ENCODE data around the gene HTR3D.

DNA sequence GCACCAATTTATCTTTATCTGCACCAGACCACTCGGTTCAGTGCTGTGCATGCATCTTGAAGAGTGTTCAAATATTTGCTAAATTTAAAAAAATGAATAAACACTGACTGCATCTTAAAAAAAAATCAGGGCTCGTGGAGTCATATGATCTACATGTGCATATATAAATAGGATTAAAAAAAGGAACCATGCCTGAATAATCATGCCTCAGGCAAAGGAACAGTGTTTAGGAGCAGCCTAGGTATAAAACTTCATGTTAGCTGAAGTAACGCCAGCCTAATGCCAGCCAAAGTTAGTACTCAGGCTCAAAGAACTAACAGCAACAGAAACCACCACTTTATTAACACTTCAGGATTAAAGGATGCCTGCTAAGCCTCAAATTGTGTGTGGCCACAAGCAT, 23.4 kb upstream of the HTR3D start:
- TF ChIP-seq POLR2AphosphoS5 (IDR thresholded peaks at IDR 0.05; ENCODE audit: low read depth, low read length) (no peak), SIN3A (IDR thresholded peaks at IDR 0.05; ENCODE audit: borderline replicate concordance, insufficient read depth, low read length) (no peak), TAF1 (IDR thresholded peaks at IDR 0.05; ENCODE audit: borderline replicate concordance, insufficient read depth, low read length) (no peak)
- TF ChIP-seq, protein P1, sequence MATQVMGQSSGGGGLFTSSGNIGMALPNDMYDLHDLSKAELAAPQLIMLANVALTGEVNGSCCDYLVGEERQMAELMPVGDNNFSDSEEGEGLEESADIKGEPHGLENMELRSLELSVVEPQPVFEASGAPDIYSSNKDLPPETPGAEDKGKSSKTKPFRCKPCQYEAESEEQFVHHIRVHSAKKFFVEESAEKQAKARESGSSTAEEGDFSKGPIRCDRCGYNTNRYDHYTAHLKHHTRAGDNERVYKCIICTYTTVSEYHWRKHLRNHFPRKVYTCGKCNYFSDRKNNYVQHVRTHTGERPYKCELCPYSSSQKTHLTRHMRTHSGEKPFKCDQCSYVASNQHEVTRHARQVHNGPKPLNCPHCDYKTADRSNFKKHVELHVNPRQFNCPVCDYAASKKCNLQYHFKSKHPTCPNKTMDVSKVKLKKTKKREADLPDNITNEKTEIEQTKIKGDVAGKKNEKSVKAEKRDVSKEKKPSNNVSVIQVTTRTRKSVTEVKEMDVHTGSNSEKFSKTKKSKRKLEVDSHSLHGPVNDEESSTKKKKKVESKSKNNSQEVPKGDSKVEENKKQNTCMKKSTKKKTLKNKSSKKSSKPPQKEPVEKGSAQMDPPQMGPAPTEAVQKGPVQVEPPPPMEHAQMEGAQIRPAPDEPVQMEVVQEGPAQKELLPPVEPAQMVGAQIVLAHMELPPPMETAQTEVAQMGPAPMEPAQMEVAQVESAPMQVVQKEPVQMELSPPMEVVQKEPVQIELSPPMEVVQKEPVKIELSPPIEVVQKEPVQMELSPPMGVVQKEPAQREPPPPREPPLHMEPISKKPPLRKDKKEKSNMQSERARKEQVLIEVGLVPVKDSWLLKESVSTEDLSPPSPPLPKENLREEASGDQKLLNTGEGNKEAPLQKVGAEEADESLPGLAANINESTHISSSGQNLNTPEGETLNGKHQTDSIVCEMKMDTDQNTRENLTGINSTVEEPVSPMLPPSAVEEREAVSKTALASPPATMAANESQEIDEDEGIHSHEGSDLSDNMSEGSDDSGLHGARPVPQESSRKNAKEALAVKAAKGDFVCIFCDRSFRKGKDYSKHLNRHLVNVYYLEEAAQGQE (IDR thresholded peaks at IDR 0.05; ENCODE audit: insufficient read depth in 1 of 2, low read depth in 2 of 2, low read length in 2 of 2) = no peak
